GM21576 (cell line): ENCODE data around the gene VIT.

Experiments used
- ATAC-seq: cut with Tn5 transposase; IDR thresholded peaks from one replicate; pipeline ENCODE4 v1.9.1; 2021; ENCODE audit warnings: mild to moderate bottlenecking, moderate library complexity; ENCODE audit not compliant: unreplicated experiment

Gene VIT

GRCh38 chr2:36854241-36854640 is 157.7 kb downstream of the VIT start:
- no peak for ATAC-seq

- ATAC-seq = no peak
These were observed 158.9 kb downstream of the VIT start for GRCh38 chr2:36855429-36855828.

- no peak for ATAC-seq
These were observed 161.2 kb downstream of the VIT start for GRCh38 chr2:36857713-36858112.

GRCh38 chr2:36858551-36859365 is 162.3 kb downstream of the VIT start:
- ATAC-seq = peak; percentile 64

GRCh38 chr2:36859366-36859792 is 162.9 kb downstream of the VIT start:
- ATAC-seq = no peak

- ATAC-seq = no peak
These were observed 165.4 kb downstream of the VIT start for GRCh38 chr2:36861896-36862295.
